ENCODE measurements around the gene PAX9.

GRCh38 chr14:36658123-36659009, 3.3 kb upstream of the PAX9 start:
- TF ChIP-seq CTCF (IDR thresholded peaks at IDR 0.05; ENCODE audit: low read depth, low read length, poor library complexity, severe bottlenecking) (no peak), EZH2phosphoT487 (IDR thresholded peaks at IDR 0.05; ENCODE audit: borderline replicate concordance, low read length) (no peak)

All from DOHH2 (cell line).